HG03103 (cell line): ENCODE results near the gene PITPNM3.
"Not testable (repeated sequence)": the region's sequence is repeated elsewhere in the genome, so short reads cannot be mapped to it uniquely, and the experiment has no call there.

Experiments
- ATAC-seq: cut with Tn5 transposase; IDR thresholded peaks from one replicate; pipeline ENCODE4 v1.9.1; 2021; ENCODE audit warnings: low read depth; ENCODE audit not compliant: unreplicated experiment

The PITPNM3 gene

DNA sequence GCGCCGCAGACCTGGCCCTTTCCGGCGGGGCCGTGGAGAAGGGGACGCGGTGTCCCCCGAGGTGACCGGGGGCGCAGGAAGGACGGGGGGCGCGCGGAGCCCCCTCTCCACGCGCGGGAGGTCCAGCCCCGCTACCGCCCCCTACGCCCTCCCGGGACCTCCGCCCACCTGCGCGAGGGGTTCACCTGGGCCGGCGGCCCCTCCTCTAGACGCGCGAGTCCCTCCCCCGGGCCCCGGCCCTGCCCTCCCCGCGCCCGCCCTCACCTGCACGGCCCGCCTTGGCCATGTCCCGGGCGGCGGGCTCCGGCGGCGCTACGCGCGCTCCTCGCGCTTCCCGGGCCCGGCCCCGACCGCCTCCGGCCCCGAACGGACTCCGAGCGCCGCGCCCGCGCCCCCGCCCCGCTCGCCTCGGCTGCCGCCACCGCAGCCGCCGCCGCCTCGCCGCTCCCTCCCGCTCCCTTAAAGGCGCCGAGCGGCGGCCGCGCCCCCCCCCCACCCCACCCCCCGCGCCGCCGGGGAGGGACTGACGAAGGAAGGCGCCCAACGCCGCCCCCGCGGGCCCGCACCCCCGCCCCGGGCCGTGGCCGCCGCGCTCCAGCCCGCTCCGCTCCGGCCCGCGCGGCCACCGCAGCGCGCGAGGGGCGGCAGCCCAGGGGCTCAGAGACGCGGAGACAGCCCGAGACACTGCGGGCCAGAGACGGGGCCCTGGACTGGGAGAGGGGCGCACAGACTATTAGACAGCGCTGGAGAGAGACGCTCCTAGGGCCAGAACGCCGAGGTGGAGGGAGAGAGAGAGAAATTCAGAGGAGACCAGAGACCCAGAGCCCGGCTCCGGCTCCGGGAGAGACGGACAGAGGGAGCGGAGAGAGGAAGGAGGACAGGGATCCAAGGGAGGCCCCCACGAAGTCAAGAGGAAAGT is at the start of gene PITPNM3:
Gene PITPNM3, minus strand, starts transcription at position 435 of the 919 bp plus-strand sequence. Its CDS starts 149 bp downstream, at position 286.
- no peak for ATAC-seq

GRCh38 chr17:6605142-6605541 is 48.8 kb upstream of the PITPNM3 start:
- no peak for ATAC-seq

GRCh38 chr17:6603744-6604325 is 47.5 kb upstream of the PITPNM3 start:
- no peak for ATAC-seq

- no peak for ATAC-seq
These were observed 45.8 kb upstream of the PITPNM3 start for GRCh38 chr17:6602141-6602540.

- ATAC-seq, result no peak
These were observed 43.0 kb upstream of the PITPNM3 start for GRCh38 chr17:6599364-6599763.

DNA sequence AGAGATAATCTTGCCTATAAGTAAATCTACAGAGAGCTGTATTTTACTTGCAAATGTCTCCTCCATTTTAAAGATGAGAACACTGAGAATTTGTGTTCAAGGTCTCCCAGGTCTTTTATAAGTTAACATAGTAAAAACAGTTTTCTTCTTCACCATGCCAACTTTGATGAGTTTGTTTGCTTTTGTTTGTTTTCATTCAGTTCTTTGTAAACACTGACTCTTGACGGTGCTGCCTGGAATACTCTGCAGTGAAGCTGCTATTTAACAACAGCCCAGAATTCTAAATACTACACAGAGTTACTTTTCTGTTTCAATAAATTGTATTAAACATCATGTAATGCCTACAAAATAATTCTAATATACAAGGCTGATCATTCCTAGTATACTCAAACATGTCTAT is 41.4 kb upstream of the PITPNM3 start:
- no peak for ATAC-seq

DNA sequence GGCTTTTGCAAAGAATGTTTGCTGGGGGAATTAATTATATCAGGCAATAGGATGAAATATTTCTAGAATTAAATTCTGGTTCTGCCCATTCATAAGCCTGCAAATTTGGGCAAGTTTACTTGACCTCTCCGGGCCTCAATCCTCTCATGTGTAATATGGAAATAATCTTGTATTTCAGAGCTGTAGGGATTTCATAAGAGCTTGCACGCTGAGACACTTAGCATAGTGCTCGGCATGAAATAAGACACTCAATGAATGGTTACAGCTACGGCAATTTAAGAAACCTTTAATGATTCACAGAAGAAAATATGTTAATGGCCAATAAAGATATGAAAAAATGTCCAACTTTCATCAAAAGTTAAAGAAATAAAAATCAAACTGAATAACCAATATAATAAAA is 40.6 kb upstream of the PITPNM3 start:
- ATAC-seq, result no peak

GRCh38 chr17:6596511-6596910 is 40.2 kb upstream of the PITPNM3 start:
- no peak for ATAC-seq

DNA sequence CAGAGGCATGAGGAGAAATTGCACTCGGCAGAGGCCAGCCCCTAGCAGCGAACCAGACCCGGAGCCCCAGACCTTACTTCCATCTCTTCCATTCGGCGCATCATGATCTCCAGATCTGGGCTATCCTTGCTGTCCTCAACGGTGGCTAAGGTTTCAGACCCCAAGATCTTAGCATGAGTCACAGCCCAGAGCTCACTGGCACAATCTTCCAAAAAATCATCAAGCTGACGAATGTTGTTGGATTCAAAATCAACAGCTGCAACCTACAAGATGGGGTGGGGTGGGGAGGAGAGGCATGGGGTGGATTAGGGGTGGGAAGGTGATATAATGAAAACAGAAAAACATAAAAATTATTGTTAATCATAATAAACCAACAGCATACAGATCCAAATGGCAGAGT is 39.7 kb upstream of the PITPNM3 start:
- no peak for ATAC-seq

DNA sequence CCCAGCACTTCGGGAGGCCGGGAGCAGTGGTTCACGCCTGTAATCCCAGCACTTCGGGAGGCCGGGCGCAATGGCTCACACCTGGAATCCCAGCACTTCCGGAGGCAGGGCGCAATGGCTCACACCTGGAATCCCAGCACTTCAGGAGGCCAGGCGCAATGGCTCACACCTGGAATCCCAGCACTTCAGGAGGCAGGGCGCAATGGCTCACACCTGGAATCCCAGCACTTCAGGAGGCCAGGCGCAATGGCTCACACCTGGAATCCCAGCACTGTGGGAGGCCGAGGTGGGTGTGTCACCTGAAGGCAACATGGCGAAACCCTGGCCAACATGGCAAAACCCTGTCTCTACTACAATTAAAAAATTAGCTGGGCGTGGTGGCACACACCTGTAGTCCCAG is 37.0 kb upstream of the PITPNM3 start:
- not testable (repeated sequence) for ATAC-seq

GRCh38 chr17:6592173-6592572 is 35.8 kb upstream of the PITPNM3 start:
- ATAC-seq, result no peak

- ATAC-seq, result no peak
These were observed 35.3 kb upstream of the PITPNM3 start for GRCh38 chr17:6591599-6592158.

DNA sequence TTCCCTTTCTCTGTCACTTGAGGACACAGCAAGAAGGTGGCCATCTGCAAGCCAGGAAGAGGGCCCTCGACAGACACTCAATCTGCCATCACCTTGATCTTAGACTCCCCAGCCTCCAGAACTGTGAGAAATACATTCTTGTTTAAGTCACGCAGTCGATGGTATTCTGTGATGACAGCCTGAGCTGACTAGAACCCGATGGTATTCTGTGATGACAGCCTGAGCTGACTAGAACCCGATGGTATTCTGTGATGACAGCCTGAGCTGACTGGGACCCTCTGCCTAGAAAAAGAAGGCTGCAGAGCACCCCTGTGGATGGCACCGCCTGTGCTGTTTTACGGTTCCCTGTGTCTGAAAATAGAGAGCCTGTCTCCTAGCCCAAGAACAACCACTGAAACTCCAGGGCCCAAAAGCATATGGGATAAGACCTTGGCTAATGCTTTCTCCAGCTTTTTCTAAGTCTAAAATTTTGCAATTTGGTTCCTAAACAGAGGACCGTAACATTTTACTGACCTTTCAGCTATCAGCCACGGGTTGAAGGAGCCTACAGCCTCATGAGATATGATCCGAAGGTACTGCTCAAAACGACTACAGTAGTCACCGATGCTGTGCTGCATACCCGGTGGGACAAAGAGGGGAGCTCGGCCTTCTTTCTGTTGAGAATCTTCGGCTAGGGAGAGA is 33.1 kb upstream of the PITPNM3 start:
- ATAC-seq, result no peak

DNA sequence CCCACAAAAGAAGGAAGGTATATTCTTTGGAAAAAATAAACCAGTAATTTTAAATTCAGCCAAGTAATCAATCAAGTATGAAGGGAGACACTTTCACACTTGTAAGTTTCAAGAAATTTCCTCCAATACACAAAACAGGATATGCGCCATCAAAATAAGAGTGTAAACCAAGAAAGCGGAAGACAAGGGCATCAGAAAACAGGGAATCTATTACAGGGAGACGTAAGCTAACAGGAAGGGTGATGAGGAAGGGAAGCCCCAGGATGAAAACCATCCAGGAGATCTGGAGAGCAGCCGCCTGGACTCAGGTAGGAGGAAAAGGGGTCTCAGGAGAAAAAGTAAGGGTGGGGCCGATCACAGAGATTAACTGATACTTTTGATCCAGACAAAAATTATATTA is 31.8 kb upstream of the PITPNM3 start:
- ATAC-seq, result no peak

DNA sequence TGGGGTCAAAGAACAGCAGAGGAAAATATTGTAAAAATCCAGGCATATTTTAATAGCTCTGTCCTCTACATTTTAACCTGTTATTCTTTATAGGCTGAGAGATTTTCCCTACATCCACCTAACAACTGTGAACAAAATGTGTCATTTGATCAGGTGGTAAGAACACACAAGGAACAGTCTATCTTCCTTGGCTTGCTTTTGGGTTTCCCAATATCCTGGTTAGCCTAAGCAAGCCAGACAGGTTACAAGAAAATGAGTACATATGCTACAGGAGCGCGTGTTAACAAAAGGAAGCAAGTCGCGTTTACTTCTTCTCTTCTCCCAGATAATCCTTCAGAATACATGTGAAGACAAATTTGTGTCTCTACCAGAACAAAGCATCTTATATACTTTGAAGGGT is 31.0 kb upstream of the PITPNM3 start:
- no peak for ATAC-seq

DNA sequence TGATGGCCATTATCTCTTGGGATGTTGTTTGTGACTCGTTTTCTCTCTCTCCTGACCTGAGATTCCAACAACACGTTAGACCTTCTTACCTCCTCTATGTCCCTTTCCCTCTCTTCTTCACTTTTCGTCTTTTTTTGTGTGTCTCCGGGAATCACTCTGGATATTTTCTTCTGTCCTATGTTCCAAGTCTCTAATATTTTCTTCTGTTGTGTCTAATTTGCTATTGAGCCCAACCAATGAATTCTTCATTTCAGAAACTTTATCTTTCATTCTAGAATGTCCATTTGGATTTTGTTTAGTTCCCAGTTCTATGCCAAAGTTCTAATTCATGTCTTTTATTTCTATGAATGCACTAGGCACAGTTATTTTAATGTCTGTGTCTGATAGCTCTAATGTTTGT is 27.1 kb upstream of the PITPNM3 start:
- no peak for ATAC-seq

GRCh38 chr17:6580625-6581024 is 24.3 kb upstream of the PITPNM3 start:
- ATAC-seq, result no peak

GRCh38 chr17:6578491-6578890 is 22.1 kb upstream of the PITPNM3 start:
- ATAC-seq, result no peak

DNA sequence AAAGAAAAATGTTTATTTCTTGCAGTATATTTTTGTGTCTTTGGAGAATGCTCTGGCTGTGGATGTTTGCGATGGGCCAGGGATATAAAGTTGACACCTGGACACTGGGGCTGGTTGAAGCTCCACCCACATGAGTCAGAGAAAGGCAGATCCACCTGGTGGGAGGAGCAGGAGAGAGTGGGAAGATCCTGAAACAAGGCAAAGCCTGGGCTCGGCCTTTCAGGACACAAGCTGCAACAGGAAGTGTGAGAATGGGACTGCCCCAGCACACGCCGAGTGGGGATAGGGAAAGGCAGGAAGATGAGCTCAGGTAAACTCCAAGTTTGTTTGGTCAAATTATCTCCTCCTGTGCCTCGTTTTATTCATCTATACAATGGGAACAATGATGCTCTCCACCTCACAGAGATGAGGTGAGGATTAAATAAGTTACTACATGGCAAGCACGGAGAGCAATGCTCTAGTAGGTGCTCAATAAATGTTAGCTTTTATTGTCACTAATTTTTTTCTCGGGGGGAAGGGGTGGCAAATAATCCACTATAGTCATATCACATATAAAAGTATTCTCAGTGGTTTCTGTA is 21.4 kb upstream of the PITPNM3 start:
- no peak for ATAC-seq

GRCh38 chr17:6576038-6576785 is 19.9 kb upstream of the PITPNM3 start:
- no peak for ATAC-seq
